HG03520 (cell line): ENCODE results near the gene AKAP1.
"Not testable (repeated sequence)": the region's sequence is repeated elsewhere in the genome, so short reads cannot be mapped to it uniquely, and the experiment has no call there.

Source experiments
- ATAC-seq: cut with Tn5 transposase; IDR thresholded peaks from one replicate; pipeline ENCODE4 v1.9.1; 2021; ENCODE audit warnings: mild to moderate bottlenecking, moderate library complexity; ENCODE audit not compliant: unreplicated experiment

Gene AKAP1

GRCh38 chr17:57073626-57074025 is 11.4 kb upstream of the AKAP1 start:
- no peak for ATAC-seq

DNA sequence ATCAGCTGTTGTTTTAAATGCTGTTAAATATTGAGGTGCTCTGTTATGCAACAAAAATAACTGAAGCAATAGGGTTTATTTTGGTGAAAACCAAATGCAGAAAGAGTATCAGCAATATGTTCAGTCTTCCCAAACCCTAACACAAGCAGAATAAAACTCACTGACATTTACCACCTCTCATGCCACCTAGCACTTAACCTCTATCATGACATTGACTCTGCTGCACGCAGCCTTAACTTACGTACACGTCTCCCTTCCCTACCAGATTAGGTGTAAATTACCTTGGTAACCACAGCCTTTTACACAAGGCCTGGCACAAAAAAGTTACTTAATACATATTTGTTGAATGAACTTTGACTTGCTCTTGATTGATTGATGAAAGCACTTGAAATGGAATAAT is 9.9 kb upstream of the AKAP1 start:
- no peak for ATAC-seq

DNA sequence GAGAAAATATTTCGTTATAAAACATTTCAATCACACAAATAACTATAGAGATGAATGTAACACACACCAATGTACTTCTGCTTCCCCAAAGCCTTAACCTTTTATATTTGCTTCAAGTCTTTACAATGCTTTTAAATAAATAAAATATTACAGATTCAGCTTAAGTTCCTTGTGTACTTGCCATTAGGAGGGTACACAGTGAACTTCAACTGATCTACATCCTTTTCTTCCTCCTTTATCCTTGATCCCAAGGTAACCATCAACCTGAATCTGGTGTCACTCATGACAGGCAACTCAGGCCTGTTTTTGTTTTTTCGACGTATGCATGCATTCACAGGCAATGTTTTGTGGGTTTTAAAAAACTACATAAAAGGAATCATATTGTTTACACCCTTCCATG is 9.3 kb upstream of the AKAP1 start:
- ATAC-seq = no peak

GRCh38 chr17:57077000-57077399 is 8.0 kb upstream of the AKAP1 start:
- no peak for ATAC-seq

GRCh38 chr17:57078274-57078673 is 6.8 kb upstream of the AKAP1 start:
- ATAC-seq = no peak

- ATAC-seq = no peak
These were observed 4.3 kb upstream of the AKAP1 start for GRCh38 chr17:57080718-57081117.

- no peak for ATAC-seq
These were observed 2.6 kb upstream of the AKAP1 start for GRCh38 chr17:57082441-57082840.

- ATAC-seq = peak; percentile 20
These were observed 665 bp upstream of the AKAP1 start for GRCh38 chr17:57084361-57084801.

DNA sequence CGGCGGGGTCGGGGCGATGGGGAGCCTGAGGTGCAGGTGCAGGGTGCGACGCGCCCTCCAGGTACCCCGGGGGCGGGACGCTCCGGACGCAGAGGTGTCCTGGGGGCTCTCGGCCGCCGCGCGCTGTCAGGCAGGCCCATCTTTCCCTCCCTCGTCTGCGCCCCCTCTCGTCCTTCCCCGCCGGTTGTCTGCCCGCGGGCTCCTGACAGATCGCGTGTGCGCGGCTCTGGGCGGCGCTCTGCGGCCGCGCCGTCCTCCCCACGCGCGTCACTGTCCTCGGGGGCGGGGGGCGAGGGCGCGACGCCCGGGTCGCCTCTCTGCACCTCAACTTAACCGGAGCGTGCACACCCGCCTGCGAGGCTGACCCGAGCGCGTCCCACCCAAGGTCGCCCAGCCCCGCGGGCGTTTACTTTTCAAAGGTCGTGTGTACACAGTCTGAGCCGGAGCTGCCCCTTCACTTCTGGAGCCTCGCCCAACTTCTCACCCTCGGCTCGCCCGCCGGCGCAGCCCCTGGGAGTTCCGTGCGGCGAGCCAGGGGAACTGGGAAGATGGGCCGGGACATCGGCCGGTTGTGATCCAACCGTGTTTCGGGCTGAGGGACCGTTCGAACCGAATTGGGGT is 512 bp downstream of the AKAP1 start:
- ATAC-seq = peak; percentile 11

GRCh38 chr17:57086069-57086930 is 1.3 kb downstream of the AKAP1 start:
- ATAC-seq = no peak

- no peak for ATAC-seq
These were observed 3.3 kb downstream of the AKAP1 start for GRCh38 chr17:57088298-57088697.

GRCh38 chr17:57089391-57089790 is 4.3 kb downstream of the AKAP1 start:
- ATAC-seq = no peak

DNA sequence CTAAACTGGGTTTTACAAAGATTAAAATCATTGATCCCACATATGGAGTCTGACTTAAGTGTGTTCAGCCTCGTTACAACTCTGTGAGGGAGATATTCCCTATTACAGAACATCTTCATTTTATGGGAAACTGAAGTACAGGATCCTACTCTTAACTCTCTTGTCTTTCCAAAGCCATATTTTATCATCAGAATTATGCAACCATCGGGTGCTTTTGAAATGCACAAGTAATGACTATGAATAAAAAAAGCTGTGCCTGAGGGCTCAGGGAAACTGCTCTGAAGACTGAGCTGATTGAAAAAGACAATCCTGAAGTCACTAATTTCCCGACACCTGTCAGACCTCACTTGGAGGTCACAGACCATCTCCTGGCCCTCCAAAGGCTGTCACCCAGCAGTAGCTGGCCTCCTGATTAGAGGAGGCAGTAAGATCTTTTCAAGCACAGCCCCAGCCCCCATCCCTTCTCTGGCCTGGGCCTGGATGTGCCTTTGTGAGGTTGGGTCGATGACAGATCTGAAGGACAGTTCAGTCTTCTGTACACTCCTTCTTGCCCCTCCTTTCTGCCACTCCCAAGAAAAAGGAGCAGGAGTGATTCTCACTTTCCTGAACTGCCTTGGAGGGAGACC is 5.6 kb downstream of the AKAP1 start:
- ATAC-seq = no peak

- no peak for ATAC-seq
These were observed 6.2 kb downstream of the AKAP1 start for GRCh38 chr17:57091186-57091618.

GRCh38 chr17:57092171-57092570 is 7.1 kb downstream of the AKAP1 start:
- no peak for ATAC-seq

DNA sequence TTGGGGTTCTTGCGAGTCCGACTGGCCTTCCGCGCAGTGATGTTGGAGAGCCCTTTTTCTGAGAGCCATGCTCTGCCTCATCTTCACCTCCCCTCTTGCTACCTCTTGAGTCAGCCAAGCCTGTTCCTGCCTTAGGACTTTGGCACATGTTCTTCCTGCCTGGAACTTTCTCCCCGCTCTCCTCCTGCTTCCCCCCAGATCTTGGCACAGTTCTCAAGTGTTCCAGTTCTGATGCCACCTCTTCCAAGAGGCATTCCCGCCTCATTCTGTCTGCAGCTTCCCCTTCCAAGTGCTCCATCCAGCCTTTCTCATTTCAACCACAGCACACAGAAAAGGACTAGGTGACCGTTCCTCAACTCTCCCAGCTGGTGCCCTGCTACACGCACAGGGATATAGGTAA is 7.7 kb downstream of the AKAP1 start:
- no peak for ATAC-seq

- ATAC-seq = no peak
These were observed 11.6 kb downstream of the AKAP1 start for GRCh38 chr17:57096472-57097202.

- no peak for ATAC-seq
These were observed 12.9 kb downstream of the AKAP1 start for GRCh38 chr17:57097832-57098421.

DNA sequence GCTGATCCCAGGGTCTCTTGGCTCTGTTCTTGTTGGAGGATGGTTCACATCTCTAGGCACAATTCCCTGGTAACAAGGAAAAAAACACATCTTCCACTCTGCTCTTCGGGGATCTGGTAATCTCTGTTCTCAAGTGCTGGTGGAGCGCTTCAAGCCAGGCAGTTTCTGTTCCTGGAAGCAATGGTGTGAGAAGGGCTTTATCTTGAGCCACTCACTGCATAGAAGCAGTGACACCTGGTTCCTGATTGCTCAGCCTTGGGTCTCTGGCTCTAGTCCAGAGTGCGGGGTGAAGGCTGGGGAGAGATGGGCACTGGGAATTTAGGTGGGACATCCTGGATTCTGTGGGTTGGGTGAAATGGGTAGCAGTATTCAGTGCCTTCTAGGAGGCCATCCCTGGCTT is 14.1 kb downstream of the AKAP1 start:
- no peak for ATAC-seq

- ATAC-seq = no peak
These were observed 17.1 kb downstream of the AKAP1 start for GRCh38 chr17:57102122-57102521.

- not testable (repeated sequence) for ATAC-seq
These were observed 17.6 kb downstream of the AKAP1 start for GRCh38 chr17:57102660-57103059.
